T-helper 2 cell treated with Interferon-gamma antibody and Interleukin-4, amounts not matched to agents 100 ng/mL and 5 ng/mL, for 36 hours (primary cell): Measurements from ENCODE around the gene CNDP2. TPM values are rescaled to one million over a fixed set of nuclear protein-coding genes. Genes with fewer than 3 reads are reported as not detected.

Source experiments
- intact Hi-C: fragments of 100-400 bp; cut with micrococcal nuclease; formaldehyde crosslinking; loops from one replicate; pipeline ENCODE4 v1.15.1; 2023
- total RNA-seq: library from RNA; stranded (reverse); gene quantifications from 2 replicates; pipeline ENCODE4 v1.2.3, GENCODE V29; 2022

The CNDP2 gene
- 151 and 152 TPM in 2 replicates for total RNA-seq

DNA sequence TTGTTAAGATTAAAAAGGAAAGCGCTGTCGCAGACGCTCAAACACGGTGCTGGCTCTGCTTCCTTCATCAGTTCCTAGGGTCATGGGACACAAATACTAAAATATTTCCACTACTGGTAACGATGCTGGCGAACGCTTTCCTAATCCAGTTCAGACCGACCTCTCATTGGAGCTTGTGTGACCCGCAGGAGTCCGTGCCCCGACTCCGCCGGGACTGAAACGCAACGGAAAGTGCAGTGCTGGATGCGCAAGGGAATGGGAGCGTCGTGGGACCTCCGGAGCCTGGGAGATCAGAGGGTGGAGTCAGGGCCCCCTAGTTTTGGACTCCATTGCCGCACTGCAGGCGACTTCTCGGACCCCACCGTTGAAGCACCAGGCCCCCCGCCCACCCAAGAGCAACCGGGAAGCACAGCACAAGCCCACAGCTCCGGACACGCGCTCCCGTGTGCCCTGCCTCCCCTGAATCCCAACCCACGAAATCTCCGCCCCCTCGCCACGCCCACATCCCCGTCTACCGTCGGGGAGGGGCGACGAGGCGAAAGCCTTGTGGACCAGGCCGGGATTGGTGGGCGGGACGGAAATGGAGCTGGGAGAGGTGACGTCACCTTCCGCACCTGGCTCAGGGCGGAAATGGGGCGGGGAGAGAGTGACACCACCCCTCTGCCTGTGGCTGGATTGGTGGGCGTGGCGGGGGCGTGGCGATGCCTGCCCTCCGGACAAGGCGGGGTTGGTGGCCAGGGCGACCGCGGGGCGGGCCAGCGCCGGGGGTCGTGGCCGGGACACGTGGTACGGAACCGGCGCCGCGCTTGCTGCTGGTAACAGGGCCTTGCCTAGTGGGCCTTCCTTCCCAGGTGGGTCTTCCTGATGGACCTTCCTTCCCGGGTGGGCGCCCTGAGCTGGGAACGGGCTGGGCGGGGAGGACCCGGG, at the start of gene CNDP2:
TSS of gene CNDP2 (plus strand) at position 783 of the 927 bp plus-strand sequence. CDS start 3,611 bp downstream, outside the sequence.
- intact Hi-C loops: loop anchor here (1.0 to 5.0 kb wide), 5 partner anchors 101 to 1996 kb away; partner anchors contain the start of gene ZNF407

GRCh38 chr18:74446631-74447403, 49.3 kb upstream of the CNDP2 start:
- intact Hi-C loops: no loop called here

DNA sequence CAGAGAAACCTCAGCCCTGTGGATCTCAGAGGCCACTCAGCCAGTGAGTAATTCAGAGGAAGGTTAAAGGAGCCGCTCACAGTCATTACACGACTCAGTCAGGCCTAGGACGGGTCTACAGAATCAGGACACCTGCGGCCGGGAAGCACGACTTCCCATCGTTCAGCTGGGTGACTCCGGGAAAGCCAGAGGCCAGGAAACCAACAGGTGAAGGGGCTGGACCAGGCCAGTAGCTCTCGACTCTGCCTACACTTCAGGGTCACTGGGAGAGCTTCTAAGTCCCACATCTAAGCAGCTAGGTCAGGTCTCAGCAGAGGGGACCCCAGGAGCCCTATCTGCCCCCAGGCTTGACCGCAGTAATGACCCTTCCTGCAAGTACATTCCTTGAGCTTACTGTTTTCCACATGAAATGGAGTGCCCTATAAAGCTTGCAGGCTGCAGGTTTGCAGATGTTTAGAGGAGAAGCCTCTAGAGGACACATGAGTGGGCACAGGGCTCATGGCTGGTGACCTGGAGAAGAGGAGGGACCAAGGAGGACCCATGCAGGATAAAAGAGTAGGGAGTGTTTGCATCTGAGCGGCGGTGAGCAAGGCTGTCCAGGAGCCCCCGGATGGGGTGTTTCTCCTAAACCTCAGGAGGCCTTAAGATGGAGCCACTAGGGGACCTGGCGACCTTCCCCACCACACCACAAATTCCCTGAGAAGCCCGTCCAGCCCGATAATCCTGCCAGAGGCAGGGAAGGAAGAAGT, 48.6 kb upstream of the CNDP2 start:
- intact Hi-C loops: no loop called here

GRCh38 chr18:74450626-74451025, 45.5 kb upstream of the CNDP2 start:
- intact Hi-C loops: no loop called here

- intact Hi-C loops: no loop called here
Observed at GRCh38 chr18:74451148-74451547, 45.0 kb upstream of the CNDP2 start.

DNA sequence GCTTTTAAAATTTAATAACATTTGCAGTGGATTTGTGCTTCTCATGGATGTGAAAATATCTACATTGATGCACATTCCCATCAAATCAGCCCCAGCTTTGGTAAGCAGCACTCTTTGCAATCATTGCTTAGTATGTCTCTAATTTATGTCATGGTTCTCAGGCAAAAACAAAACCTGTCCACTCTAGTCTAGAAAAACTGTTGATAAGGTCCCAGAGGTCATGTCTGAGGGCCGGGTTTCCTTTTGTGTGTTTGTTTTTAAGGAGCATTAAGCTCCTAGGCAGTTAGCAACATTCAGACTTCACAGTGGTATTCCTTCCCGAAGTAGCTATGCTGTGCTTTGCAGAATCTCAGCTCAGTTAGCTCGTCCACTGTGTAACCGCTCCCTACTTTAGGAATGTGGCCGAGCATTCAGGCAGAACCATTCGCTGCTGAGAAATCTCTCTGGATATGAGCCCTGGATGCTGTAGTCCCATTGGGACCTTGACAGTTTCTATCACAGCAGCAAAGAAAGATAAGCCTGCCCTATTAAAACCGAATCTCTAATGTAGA, 43.1 kb upstream of the CNDP2 start:
- intact Hi-C loops: no loop called here

- intact Hi-C loops: no loop called here
Observed at GRCh38 chr18:74453642-74454198, 42.4 kb upstream of the CNDP2 start.

DNA sequence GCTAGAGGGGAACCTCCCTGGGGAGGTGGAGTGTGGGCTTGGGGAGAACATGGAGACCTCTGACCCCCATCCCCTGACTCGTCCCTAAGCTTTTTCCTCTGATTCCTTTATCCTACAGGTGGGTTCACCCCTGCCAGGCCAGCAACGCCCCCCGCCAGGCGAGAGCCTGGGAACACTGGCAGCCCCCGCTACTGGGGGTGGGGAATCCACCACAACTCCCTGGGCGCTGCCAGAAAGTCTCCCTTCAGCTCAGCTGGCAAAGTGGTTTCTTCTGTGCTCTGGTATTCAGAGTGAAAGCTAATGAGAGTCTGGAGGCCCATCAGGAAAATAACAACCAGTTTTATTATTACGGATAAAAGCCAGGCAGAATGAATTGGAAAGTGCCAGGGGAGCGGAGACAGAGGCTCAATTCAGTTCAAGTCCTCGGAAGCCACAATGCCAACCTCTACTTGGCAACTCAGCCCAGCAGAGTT, 41.8 kb upstream of the CNDP2 start:
- intact Hi-C loops: no loop called here

DNA sequence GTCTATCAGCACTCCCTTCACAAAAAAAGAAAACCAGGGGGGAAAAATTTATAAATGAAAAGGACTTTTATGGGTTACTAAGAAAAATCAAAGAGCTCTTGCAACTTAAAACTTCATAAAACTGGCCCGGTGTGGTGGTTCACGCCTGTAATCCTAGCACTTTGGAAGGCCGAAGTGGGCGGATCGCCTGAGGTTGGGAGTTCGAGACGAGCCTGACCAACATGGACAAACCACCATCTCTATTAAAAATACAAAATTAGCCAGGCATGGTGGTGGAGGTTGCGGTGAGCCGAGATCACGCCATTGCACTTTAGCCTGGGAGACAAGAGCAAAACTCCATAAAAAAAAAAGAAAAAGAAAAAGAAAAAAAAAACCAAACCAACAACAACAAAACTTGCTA, 40.8 kb upstream of the CNDP2 start:
- intact Hi-C loops: no loop called here

- intact Hi-C loops: no loop called here
Observed at GRCh38 chr18:74456017-74456348, 40.2 kb upstream of the CNDP2 start.

DNA sequence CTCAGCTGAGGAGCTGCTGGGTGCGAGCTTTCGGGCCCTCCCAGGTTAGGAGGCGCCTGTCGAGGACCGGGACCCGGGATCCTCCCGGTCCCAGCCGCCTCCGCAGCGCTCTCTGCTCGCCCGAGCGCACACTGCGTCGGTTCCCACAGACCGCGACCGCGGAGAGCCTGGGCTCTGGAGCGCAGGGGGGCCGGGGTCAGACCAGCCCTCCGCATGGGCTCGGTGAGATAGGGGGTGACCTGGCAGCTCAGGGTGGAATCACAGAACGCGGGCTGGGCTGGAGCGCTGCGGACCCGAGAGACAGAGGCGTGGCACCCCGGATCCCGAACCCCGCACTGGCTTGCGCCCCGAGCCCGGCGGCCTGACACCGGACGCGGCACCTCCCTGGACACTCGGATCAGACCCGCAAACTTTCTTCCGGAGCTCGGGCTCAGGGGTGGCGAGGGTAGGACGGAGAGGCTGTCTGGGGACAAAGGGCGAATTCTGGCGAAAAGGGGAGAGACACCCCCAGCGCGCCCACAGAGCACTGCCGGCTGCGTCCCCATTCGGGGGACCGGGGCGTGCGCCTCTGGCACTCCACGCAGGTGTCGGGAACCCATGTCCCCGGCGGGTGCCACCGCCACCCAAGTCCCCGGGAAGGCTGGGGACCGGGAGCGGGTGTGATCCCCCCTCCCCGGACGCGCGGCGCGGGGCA, 39.7 kb upstream of the CNDP2 start:
- intact Hi-C loops: no loop called here

DNA sequence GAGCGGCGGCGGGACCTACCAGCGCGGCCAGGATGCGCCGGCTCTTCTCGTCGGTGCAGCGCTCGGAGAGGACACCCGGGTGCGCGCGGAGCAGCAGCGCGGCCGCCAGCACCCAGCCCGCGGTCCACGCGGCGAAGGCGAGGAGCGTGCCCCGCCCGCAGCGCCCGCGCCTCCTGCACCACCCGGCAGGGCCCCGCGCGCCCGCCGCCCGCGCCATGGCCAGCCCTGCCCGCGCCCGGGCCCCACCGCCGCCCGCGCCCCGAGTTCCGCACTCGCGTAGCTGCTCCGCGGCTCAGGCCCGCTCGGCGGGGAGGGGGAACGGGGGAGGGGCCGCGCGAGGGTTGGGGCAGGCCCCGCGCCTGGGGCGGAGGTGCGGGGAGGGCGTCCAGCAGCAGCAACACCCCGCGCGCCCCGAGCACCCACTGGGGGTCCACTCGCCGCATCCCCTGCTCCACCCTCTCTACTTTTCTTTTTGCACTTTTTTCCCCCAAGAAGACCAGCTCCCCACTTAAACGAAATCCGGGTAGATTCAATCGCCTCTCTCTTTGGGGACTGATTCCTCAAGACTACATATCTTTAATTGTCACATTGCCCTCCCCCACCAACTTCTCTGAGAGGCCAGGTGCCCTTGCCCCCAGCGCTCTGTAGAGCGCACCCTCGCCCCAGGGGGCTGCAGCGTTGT, 39.0 kb upstream of the CNDP2 start, which contains the start of gene DIPK1C:
TSS of gene DIPK1C (minus strand) at position 266 of the 682 bp plus-strand sequence. CDS start at position 217, 49 bp downstream.
- intact Hi-C loops: no loop called here

- intact Hi-C loops: no loop called here
Observed at GRCh38 chr18:74457725-74458421, 38.3 kb upstream of the CNDP2 start.

- intact Hi-C loops: no loop called here
Observed at GRCh38 chr18:74459889-74460288, 36.3 kb upstream of the CNDP2 start.

GRCh38 chr18:74460825-74461224, 35.3 kb upstream of the CNDP2 start:
- intact Hi-C loops: no loop called here

DNA sequence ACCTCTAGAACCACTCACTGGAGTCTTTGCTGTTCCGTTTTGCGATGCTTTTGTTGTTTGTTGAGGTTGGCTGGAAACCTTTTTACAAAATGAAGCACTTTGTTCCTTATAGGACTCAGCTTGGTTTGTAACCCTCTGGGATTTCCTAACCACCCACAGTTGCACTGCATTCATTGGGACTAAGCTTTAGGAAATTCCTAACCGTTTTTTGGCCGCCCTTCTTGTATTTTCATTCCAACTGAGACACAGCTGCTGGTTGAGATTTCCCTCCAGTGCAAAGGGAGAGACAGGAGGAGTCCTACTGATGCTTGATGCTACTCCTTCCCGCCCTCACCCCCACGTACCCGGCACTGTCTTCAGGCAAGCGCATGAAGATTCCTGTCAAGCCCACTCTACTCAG, 32.9 kb upstream of the CNDP2 start:
- intact Hi-C loops: no loop called here

DNA sequence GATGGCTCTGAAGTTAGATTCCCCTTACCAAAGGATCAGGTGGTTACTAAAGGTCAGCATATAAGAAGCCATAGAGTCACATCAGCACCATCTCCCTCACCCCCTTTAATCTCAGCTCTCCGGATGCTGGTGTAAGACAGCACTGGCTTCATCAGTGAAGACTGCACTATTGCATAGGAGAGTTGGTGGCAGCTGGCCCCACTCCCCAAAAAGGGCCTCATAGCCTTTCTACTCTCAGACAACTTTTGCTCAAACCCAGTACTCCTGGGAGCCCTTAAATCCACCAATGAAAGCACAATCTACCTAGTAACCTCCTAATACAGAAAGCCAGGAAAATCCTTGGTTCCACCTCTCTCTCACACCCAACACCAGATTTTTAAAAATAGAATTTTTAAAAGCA, 32.2 kb upstream of the CNDP2 start:
- intact Hi-C loops: no loop called here

DNA sequence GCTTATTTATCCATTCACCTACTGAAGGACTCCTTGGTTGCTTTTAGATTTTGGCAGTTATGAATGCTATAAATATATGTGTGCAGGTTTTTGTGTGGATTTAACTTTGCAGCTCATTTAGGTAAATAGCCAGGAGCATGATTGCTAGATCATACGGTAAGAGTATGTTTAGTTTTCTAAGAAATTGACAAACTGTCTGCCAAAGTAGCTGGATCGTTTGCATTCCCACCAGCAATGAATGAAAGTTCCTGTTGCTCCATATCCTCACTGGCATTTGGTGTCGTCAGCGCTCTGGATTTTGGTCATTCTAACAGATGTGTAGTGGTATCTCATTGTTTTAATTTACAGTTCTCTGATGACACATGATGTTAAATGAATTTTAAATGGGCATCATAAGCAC, 30.4 kb upstream of the CNDP2 start:
- intact Hi-C loops: no loop called here

DNA sequence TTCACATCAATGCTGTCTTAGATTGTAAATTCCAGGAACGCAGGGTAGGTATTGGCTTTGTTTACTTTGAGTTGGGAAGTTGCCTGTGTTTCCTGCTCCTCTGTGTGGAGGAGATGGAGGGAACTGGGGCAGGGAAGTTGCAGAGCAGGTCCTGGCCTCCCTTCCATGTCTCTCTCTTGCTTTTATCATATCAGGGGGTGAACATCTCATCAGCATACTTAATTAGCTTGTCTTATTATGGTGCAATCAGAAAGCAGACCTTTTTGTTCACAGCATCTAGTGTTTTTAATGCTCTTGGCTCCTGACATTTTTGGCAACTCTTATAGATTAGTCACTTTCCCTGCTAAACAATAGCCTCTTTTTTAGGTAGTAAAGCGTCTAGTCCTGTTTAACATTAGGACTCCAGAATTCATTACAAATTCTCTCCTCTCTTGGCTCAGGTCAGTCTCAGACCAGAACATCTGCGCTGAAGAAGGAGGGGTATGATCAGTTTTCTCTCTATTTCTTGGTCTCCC, 27.6 kb upstream of the CNDP2 start:
- intact Hi-C loops: no loop called here
